ENCODE measurements around the gene BPHL.
"Not testable (repeated sequence)": the region's sequence is repeated elsewhere in the genome, so short reads cannot be mapped to it uniquely, and the experiment has no call there.

DNA sequence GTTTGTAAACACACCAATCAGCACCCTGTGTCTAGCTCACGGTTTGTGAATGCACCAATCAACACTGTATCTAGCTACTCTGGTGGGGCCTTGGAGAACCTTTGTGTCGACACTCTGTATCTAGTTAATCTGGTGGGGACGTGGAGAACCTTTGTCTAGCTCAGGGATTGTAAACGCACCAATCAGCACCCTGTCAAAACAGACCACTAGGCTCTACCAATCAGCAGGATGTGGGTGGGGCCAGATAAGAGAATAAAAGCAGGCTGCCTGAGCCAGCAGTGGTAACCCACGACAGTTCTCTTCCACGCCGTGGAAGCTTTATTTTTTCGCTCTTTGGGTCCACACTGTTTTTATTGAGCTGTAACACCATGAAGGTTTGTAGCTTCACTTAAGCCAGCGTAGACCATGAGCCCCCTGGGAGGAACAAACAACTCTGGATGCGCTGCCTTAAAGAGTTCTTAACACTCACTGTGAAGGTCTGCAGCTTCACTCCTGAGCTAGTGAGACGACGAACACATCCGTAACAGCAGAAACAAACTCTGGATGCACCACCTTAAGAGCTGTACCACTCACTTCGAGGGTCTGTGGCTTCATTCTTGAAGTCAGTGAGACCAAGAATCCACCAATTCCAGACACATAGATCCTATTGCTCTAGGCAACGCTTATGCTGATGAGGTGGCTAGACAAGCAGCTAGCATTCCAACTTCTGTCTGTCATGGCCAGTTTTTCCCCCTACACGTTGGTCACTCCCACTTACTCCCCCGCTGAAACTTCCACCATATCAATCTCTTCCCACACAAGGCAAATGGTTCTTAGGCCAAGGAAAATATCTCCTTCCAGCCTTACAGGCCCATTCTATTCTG, 53.0 kb downstream of the BPHL start:
- TF ChIP-seq, protein P1, sequence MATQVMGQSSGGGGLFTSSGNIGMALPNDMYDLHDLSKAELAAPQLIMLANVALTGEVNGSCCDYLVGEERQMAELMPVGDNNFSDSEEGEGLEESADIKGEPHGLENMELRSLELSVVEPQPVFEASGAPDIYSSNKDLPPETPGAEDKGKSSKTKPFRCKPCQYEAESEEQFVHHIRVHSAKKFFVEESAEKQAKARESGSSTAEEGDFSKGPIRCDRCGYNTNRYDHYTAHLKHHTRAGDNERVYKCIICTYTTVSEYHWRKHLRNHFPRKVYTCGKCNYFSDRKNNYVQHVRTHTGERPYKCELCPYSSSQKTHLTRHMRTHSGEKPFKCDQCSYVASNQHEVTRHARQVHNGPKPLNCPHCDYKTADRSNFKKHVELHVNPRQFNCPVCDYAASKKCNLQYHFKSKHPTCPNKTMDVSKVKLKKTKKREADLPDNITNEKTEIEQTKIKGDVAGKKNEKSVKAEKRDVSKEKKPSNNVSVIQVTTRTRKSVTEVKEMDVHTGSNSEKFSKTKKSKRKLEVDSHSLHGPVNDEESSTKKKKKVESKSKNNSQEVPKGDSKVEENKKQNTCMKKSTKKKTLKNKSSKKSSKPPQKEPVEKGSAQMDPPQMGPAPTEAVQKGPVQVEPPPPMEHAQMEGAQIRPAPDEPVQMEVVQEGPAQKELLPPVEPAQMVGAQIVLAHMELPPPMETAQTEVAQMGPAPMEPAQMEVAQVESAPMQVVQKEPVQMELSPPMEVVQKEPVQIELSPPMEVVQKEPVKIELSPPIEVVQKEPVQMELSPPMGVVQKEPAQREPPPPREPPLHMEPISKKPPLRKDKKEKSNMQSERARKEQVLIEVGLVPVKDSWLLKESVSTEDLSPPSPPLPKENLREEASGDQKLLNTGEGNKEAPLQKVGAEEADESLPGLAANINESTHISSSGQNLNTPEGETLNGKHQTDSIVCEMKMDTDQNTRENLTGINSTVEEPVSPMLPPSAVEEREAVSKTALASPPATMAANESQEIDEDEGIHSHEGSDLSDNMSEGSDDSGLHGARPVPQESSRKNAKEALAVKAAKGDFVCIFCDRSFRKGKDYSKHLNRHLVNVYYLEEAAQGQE (IDR thresholded peaks at IDR 0.05; ENCODE audit: low read depth, low read length): not testable (repeated sequence)
- TF ChIP-seq, protein P2, sequence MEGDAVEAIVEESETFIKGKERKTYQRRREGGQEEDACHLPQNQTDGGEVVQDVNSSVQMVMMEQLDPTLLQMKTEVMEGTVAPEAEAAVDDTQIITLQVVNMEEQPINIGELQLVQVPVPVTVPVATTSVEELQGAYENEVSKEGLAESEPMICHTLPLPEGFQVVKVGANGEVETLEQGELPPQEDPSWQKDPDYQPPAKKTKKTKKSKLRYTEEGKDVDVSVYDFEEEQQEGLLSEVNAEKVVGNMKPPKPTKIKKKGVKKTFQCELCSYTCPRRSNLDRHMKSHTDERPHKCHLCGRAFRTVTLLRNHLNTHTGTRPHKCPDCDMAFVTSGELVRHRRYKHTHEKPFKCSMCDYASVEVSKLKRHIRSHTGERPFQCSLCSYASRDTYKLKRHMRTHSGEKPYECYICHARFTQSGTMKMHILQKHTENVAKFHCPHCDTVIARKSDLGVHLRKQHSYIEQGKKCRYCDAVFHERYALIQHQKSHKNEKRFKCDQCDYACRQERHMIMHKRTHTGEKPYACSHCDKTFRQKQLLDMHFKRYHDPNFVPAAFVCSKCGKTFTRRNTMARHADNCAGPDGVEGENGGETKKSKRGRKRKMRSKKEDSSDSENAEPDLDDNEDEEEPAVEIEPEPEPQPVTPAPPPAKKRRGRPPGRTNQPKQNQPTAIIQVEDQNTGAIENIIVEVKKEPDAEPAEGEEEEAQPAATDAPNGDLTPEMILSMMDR (IDR thresholded peaks at IDR 0.05): not testable (repeated sequence)
- not testable (repeated sequence) for TF ChIP-seq RFX5 (IDR thresholded peaks at IDR 0.05; ENCODE audit: low read length); TAF1 (IDR thresholded peaks at IDR 0.05; ENCODE audit: borderline replicate concordance, low read depth, low read length); POLR2AphosphoS5 (IDR thresholded peaks at IDR 0.05; ENCODE audit: low read depth, low read length); TEAD4 (IDR thresholded peaks at IDR 0.05; ENCODE audit: borderline replicate concordance, insufficient read depth); EZH2phosphoT487 (IDR thresholded peaks at IDR 0.05; ENCODE audit: borderline replicate concordance, low read depth); GABPA (IDR thresholded peaks at IDR 0.05; ENCODE audit: low read depth); SMC3 (IDR thresholded peaks at IDR 0.05; ENCODE audit: low read depth, low read length)
- TF ChIP-seq, protein P3, sequence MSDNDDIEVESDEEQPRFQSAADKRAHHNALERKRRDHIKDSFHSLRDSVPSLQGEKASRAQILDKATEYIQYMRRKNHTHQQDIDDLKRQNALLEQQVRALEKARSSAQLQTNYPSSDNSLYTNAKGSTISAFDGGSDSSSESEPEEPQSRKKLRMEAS (IDR thresholded peaks at IDR 0.05; ENCODE audit: low read depth): not testable (repeated sequence)

All from SK-N-SH (cell line).